Activated CD4-positive, alpha-beta T cell treated with anti-CD3 and anti-CD28 coated beads for 4 hours (primary cell): ENCODE measurements around the gene HTT.
"Not testable (repeated sequence)": the region's sequence is repeated elsewhere in the genome, so short reads cannot be mapped to it uniquely, and the experiment has no call there.

Source experiments
- DNase-seq, 2 donors: peaks; one replicate each; pipeline ENCODE4 v3.0.0-alpha.2; 2020

HTT gene

GRCh38 chr4:3124070-3124767 lies 49.7 kb downstream of the HTT start:
- no peak for DNase-seq

- DNase-seq, result no peak
Observed at GRCh38 chr4:3127112-3127511, 52.6 kb downstream of the HTT start.

GRCh38 chr4:3128058-3128457 lies 53.6 kb downstream of the HTT start:
- DNase-seq, result no peak

DNA sequence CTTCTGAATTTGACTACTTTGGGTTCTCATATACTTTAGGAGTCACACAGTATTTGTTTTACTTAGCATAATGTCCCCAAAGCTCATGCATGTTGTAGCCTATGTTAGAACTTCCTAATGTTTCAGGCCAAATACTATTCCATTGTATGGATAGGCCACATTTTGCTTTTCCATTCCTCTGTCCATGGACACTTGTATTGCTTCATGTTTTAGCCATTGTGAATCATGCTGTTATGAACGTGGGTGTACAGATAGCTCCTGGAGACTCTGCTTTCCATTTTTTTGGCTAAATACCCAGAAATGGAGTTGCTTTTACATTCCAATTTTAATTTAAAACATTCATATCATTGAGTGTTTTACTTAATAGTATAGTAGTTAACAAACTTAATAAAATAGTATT lies 54.5 kb downstream of the HTT start:
- DNase-seq, result no peak

DNA sequence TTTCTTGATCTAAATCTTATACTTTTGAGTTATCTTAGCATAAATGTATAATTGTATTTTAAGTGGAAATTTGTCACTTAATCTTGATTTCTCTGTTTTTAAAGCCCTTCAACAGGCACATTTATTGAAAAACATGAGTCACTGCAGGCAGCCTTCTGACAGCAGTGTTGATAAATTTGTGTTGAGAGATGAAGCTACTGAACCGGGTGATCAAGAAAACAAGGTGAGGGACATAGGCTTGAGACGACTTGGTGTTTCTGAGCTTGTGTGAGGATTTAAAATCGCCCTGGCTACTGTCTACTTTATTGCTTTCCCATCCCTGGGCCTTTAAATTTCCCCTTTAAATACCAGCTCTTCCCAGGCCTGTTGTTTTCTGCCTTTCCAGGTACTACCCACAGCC lies 55.7 kb downstream of the HTT start:
- DNase-seq, result no peak

DNA sequence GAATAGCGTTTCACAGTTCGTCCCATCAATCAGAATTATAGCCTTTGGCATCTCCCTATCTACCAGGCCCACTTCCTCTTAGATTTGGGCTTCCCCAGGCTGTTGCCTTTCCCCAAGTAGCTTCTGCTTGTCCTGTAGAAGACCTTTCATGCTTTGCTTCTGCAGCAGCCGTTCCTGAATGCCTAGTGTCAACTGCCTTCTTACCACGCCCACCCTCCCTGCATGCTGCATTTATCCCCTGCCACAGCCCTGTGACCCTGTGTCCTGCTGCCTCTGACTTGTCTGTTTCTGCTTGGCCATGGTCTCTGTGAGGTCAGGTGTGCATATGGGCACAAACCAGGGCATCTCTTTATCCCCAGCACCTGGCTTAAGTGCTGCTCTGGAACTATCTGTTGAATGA lies 56.3 kb downstream of the HTT start:
- no peak for DNase-seq

- DNase-seq, result no peak
Observed at GRCh38 chr4:3134201-3134600, 59.7 kb downstream of the HTT start.

DNA sequence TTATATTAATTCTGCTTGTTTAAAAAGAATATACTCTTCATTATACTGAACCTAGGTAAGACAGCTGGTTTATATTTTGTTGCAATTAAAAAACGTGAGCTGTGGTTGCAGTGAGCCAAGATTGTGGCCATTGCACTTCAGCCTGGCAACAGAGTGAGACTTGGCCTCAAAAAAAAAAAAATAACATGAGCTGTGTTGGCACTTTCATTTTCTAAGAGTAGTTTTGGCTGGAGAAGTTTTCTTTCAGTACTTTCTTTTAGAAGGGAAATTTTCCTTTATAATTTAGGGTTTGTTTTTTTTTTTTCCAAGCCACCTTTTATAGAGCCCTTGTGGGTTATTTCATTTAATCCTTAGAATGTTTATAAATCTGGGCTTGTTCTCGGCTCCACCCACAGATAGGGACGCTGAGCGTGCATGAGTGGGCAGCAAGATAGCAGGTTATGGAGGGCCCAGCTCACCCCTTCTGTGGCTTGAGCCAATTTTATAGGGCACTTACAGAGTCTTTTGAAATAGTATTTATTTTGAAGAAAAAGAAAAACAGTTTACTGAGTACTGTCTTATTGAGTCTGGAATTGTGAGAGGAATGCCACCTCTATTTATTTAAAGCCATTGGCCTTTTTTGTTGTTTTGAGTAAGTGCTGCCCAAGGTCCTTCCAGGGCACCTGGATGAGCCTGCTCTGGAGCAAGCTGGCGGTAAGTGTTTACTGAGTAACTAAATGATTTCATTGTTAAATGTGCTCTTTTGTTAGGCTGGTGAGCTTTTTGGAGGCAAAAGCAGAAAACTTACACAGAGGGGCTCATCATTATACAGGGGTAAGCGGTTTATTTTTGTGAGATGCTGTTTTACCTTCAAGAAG lies 60.9 kb downstream of the HTT start:
- DNase-seq, result no peak

DNA sequence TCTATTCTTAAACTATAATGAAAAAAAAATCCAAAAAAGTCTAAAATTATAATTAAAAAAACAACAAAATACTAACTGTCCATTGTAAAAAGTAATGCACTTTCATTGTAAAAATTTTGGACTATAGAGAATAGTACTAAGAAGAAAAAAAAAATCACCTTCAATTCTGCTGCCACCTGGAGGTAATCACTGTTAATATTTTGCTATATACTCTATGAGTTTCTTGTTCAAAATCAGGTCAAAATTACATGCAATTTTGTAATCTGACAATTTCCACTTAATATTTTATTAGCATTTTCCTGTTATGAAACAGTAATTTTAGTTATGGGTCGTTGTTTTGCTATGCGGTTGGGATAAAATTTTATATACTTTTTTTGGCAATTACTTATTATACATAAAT lies 62.0 kb downstream of the HTT start:
- DNase-seq, result no peak

DNA sequence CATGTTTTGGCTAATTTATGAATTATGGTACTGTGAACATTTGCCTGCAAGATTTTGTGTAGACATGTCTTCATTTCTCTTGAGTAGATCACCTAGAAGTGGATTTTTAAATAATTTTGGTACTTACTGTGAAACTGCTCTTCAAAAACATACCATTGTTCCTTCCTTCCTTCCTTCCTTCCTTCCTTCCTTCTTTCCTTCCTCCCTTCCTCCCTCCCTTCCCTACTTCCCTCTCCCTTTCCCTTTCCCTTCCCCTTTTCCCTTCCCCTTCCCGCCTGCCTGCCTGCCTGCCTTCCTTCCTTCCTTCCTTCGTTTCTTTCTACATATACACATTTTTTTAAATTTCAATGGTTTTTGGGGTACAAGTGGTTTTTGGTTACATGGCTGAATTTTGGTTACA lies 63.4 kb downstream of the HTT start:
- no peak for DNase-seq

GRCh38 chr4:3145234-3145924 lies 70.9 kb downstream of the HTT start:
- no peak for DNase-seq

- DNase-seq, result no peak
Observed at GRCh38 chr4:3148926-3149325, 74.4 kb downstream of the HTT start.

- DNase-seq, result not testable (repeated sequence)
Observed at GRCh38 chr4:3151238-3151637, 76.8 kb downstream of the HTT start.

DNA sequence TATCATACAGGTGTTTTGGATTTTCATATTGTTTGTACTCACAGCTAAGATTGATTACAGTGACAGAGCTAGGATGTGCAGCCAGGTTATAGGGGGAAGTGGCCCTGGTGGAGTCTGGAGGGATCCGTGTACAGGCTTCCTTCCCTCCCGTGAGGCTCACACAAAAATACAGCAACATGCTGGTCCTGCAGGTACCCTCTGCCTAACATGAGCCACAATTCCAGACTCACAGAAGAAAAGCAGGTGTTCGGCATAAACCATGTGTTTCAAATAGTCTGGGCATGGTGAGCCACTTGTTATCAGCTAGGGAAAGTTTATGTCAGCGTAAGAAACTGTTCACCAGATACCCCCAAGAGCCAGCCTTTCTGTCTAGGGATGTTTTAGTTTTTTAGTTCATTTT lies 82.9 kb downstream of the HTT start:
- no peak for DNase-seq

- no peak for DNase-seq
Observed at GRCh38 chr4:3158841-3159240, 84.4 kb downstream of the HTT start.

GRCh38 chr4:3160438-3160837 lies 86.0 kb downstream of the HTT start:
- no peak for DNase-seq

DNA sequence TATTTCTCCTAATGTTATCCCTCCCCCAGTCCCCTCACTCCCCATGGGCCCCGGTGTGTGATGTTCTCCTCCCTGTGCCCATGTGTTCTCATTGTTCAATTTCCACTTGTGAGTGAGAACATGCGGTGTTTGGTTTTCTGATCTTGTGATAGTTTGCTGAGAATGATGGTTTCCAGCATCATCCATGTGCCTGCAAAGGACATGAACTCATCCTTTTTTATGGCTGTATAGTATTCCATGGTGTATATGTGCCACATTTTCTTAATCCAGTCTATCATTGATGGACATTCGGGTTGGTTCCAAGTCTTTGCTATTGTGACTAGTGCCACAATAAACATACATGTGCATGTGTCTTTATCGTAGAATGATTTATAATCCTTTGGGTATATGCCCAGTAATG lies 86.6 kb downstream of the HTT start:
- not testable (repeated sequence) for DNase-seq

DNA sequence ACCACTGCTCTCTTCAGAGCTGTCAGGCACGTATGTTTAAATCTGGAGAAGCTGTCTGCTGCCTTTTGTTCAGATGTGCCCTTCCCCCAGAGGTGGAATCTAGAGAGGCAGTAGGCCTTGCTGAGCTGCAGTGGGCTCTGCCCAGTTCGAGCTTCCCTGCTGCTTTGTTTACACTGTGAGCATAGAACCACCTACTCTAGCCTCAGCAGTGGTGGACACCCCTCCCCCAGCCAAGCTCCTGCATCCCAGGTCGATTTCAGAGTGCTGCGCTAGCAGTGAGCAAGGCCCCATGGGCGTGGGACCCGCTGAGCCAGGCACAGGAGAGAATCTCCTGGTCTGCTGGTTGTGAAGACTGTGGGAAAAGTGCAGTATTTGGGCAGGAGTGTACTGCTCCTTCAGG lies 92.0 kb downstream of the HTT start:
- not testable (repeated sequence) for DNase-seq

GRCh38 chr4:3168029-3168428 lies 93.5 kb downstream of the HTT start:
- no peak for DNase-seq

DNA sequence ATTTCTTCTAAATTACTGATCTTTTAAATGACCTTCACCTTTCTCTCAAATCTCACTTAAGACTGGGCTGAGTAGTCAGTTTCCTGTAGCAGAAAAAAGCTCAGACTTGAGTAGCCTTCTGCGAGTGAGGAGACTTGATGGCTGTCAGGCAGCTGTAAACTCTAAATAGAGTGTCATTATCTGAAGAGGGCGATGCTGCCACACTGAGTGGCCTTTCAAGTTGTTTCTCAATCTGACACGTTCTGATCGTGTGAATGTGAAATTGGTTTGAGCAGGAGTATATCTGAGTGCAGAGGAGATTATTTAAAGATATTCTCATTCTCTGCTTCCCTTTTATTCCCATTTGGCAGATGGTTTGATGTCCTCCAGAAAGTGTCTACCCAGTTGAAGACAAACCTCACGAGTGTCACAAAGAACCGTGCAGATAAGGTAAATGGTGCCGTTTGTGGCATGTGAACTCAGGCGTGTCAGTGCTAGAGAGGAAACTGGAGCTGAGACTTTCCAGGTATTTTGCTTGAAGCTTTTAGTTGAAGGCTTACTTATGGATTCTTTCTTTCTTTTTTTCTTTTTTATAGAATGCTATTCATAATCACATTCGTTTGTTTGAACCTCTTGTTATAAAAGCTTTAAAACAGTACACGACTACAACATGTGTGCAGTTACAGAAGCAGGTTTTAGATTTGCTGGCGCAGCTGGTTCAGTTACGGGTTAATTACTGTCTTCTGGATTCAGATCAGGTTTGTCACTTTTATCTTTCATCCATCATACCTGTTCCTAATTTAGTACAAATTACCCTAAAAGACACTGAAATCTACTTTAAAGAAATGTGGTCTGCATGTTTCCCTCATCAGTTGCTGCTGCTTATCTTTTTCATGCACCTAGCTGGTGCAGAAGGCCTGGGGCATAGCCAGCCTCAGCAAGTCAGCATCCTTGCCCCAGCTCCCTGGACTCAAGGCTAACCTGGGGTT lies 100.2 kb downstream of the HTT start:
- DNase-seq, result no peak

DNA sequence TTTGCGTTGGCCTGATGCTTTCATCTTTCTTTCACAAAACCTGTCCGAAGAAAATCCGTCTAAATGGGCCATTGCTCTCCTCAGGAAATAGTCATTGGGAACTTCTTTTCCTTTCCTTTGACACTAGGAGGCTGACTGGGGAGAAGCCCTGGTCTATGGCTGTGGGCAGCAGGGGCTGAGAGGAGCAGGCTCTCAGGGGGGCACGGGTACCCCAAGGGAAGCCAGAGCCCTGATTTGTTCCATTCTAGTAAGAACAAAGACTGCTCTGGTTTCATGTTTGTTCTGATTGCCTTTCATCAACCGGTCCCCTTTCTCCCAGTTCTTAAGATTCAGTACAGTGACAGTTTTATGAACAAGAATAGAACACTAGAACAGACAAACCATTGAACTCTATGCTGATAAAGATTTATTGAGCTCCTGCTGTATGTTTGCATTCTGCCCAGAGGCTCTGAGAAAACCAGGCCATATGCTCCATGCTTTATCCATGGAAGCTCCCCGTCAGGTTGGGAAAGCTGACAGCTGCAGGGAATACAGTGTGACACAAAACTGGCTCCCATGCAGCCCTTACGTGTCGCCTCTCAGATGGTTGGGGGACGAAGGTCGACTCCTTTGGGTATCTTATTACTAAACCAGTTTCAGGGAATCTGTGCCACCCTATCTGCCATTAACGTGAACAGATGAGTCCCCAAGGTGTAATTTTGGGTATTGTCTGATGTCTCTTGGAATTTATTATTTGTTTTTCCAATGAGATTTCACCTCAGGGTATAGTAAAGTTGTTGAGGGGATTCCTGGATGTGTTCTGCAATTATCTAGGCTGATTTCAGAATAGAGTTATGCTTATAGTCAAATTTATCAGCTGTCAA lies 102.1 kb downstream of the HTT start:
- no peak for DNase-seq

- no peak for DNase-seq
Observed at GRCh38 chr4:3177426-3177825, 102.9 kb downstream of the HTT start.
